Loucy (cell line): Measurements from ENCODE around the gene DOC2A.

Source experiments
- CTCF ChIP-seq: fragments of 200-600 bp; sonication (generic); conservative IDR thresholded peaks from 2 replicates; pipeline ENCODE4 v1.5.1; 2014; ENCODE audit warnings: mild to moderate bottlenecking, antibody characterized with exemption, low read length
- EZH2phosphoT487 ChIP-seq: fragments of 200-600 bp; IDR thresholded peaks from 2 replicates; pipeline ENCODE4 v1.6.1; 2018; ENCODE audit warnings: antibody characterized with exemption, mild to moderate bottlenecking, moderate library complexity, borderline replicate concordance

GRCh38 chr16:29995324-29995910 is 15.4 kb downstream of the DOC2A start, which contains the start of gene HIRIP3:
- no peak for TF ChIP-seq CTCF
- no peak for TF ChIP-seq EZH2phosphoT487
